Measurements from ENCODE around the gene NOC2L.

NOC2L gene

DNA sequence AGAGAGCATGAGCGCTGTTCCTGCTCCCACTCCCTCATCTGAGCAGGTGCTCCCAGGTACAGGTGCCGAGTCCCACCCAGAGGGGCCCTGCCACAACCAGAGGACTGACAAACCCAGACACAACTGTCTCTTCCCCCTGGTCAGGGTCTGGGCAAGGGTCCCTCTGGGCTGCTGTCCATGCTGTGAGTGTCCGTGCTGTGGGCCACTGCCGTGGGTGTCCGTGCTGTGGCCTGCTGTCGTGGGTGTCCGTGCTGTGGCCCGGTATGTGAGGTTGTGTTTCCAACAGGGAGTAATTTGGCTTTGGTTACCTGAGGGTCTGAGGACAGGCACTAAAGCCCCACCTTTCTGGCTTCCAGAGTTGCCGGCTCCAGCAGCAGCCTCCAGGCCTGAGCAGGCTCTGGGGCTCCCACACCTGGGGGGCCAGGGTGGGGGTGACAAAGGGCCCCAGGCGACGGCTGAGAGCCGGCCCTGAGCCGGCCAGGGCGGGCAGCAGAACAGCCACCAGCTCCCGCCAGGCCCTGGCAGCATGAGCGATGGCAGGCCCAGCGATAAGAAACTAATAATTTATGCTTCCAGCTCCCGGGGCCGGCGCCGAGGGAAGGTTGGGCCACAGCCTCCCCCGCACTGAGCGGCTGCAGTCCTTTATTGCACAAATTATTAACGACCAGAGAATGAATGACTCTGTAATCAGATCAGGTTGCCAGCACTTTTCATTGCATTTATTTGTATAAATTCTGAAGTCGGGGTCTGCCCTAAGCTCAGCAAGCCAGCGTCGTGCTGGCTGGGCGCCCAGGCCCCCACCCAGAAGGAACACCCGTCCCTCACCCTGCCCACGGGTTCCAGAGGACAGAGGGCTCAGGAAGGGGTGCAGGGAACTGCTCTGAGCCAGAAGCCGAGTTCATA lies 42.6 kb downstream of the NOC2L start:
- DNase-seq (ENCODE audit: low read depth, low spot score) = no peak

DNA sequence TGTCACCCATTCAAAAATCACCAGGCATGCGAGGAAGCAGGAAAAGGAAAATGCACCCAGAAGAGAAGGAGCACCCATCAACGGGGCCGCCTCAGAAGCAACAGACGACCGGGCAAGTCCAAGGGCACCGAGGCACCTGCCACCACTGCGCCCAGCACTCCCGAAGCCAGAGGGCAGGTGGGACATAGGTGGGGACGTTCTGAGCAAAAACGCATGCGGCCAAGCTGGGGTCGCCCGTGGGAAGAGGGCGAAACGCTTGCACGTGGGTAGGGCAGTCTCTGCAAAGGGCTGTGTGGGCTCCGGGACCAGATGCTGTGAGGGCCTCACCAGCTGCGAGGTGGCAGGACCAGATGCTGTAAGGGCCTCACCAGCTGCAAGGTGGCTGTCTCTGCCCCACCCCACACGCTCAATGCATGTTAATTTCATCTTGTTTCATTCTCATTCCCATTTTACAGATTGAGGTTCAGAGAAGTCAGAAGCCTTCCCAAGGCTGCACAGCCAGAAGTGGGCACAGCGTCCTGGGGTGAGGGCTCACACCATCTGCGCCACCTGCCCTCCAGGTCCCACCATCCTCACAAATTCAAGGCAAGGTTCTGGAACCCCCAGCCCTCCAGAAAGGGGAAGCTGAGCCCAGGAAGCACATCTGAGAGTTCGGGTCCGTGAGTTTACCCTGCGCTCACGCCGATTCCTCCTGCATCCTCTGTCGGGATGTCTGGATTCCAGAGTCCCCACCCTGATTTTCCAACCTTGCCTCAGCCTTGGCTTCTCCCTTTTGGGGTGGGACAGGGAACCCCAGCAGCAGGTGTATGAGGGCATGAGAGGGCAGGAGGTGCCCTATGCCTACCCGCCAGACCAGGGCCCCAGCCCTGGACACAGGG lies 43.5 kb downstream of the NOC2L start:
- DNase-seq (ENCODE audit: low read depth, low spot score) = no peak

DNA sequence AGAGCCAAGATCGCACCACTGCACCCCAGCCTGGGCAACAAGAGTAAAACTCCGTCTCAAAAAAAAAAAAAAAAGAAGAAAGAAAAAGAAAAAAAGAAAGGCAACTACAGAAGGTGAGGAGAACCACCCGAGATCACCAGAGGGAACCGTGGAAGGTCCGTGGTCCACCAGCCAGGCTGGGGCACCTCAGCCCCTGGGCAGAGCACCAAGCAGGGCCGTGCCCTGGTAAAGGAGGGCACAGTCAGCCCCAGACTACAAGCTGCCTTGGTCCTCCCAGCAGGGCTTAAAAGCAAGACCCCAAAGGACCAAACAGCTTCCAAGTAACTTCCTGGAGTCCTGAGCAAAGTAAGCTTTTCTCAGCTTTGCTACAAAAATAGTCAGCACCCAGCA lies 44.2 kb downstream of the NOC2L start:
- no peak for DNase-seq (ENCODE audit: low read depth, low spot score)

DNA sequence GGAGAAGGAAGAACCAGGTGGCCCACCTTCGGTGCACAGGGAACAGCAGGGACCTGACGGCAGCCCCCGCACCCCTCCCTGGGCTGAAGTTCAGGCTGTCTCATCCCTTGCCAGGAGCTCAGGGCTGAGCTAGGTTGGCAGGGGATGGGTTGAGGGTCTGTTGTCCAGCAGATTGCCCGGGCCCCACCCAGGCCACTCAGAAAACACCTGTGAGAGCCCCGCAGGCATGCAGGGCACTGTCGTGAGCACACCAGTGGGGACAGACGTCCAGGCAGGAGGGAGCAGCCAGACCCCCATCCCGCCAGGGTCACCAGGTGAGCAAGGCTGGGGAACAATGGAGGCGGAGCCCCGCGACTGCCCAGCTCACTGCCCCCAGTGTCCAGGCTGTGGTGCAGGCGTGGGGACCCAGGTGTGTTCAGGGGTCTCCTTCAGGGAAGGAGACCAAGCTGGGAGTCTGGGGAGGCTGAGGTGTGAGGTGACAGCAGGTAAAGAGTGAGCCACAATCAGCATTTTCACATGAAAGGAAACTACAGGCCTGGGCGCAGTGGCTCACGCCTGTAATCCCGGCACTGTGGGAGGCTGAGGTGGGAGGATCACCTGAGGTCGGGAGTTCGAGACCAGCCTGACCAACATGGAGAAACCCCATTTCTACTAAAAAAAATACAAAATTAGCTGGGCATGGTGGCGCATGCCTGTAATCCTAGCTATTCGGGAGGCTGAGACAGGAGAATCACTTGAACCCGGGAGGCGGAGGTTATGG lies 44.7 kb downstream of the NOC2L start:
- DNase-seq (ENCODE audit: low read depth, low spot score) = no peak

DNA sequence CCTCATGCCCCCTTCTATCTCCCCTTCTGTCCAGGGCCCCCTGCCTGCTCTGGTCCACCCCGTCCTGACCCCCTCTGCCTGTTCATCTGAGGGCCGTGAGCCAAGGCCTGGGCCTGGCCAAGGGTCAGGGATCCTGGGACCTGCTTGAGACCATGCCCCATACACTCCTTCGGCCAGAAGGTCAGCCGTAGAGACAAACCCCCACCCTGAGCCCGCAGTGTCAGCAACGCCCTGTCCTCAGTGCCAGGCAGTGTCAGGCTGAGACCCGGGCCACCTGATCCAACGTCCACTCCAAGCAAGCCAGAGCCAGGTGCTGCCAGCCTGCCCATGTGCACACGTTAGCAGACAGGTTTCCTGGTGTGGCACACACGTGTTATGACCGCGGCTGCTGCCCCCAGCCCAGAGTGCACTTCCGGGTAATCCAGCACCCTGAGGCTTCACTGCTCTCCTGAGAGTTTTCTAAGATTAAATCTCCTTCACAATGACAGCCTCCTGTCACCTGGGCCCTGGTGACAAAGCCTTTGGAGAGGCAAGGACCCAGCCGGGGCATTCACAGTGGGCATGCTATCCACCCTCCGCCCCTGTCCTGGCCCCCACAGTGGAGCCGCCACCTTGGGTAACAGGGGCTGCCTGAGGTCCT lies 45.4 kb downstream of the NOC2L start:
- DNase-seq (ENCODE audit: low read depth, low spot score) = no peak

DNA sequence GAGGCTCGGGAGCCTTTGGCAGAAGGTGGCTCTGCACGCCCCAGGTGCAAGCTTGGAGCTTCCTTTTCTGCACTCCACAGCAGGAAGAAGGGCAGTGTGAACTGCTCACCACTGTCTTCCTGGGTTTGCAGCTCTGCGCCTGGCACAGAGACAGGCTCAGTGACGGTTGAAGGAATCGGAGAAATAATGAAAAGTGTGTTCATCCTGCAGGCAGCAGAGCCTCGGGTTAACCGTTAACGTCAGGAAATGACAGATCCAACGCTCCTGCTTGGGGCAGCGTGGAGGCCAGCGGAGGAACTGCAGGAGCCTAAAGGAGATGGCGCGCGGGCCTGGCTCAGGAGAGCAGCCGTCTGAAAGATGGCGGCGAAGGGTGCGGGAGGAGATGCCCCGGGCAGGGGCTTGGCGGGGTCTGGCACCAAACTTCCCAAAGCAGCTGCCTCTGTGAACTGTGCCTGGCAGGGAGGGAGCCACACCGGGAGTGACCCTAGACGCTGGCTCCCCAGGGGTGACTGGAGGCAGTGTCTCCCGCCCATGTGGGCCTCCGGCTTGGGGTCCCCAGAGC lies 46.2 kb downstream of the NOC2L start:
- DNase-seq (ENCODE audit: low read depth, low spot score) = no peak

DNA sequence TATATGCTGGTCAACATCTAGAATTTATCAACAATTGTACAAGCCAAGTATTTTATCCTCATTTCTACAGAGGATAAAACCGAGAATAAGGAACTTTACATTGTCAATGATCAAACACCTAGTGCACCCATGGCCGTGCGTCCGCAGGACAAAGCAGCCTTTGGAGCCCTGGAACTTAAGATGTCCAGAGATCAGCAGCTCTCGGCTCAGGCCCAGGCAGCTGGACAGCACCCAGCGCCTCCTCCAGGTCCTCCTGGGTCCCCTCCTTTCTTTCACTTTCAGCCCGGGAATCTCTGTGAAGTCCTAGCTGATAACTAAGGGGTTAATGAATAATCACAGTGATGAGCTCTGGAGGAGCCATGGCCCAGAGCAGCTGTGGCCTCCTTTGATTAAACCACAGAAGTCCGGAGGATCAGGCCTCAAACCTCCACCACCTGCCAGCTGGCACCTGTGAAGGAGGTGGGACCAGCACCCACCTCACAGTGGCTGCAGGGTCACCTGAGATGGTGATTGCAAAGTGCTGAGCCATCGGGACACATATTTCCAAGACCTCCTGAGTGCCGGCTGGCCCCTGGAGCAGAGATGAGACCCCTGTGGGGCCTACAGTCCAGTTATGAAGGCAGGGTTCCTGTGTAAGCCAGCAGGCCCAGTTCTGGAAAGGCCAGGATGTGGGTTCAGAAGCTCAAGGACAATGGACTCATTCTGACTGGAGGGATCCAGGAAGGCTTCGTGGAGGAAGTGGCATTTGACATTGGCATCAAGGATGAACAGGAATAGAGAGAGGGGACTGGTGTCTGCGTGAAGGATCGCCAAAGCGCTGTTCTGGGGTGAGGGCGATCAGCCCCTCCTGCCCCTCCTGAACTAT lies 46.9 kb downstream of the NOC2L start:
- DNase-seq (ENCODE audit: low read depth, low spot score) = no peak

DNA sequence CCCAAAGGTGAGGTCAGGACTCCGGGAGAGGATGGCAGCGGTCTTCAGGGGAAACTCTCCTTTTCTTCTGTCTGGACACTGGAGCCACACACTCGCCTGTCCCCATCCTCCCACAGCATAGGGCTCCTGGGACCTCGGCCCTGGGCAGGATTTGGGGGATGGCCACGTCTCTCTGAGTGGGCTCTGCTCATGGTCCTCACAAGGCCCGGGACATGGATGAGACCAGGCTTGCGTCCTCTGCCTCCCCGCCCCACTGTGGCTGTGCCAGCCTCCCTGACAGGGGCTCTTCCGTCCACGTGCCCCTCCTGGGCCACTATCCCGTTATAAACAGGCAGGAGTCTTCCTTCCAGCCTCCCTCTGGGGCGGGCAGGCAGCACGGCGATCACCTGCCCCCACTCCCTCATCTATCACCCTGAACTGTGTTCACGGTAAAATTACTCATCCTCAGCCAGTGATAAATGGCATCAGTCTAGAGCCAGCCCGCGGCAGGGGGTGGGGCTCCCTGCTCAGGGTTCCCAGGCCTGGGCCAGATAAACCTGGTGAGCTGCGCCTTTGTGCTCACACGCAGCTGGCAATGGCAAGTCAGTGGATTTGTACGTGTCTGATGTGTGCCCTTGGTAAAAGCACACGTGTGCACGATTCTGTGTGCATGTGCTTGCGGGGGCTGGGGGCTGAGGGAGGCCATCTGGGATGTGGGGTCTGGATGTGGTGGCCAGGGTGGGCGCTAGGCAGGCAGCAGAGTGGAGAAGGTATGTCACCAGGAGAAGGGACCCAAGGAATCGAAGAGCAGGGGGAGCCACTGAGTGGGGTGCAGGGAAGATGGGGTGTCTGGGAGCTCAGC lies 48.0 kb downstream of the NOC2L start:
- DNase-seq (ENCODE audit: low read depth, low spot score) = no peak

DNA sequence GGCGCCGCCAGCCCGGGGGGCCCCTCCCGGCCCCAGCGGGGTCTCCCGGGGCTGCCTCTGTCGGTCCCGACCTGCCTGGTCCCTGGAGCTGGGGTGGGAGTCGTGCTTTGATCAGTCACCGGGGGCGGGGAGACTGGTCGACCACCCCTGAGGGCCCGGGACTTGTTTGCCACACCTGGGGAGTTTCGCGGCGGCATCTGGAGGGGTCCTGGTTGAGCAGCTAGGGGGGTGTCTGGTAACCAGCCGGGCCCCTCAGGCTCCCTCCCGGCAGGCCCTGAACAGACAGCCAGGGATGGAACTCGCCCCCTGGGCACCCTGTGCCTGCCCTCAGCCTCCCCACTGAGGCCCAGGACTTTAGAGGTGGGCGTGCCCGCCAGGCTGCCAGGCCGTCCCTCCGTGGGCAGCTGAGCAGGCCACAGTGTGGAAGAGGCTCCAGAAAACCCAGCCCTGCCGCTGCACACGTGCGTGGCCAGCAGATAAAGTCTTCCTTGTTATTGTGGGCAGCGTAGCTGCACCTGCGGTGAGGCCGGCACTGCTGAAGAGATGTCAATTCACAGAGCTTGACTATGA lies 48.7 kb downstream of the NOC2L start:
- DNase-seq (ENCODE audit: low read depth, low spot score) = no peak

DNA sequence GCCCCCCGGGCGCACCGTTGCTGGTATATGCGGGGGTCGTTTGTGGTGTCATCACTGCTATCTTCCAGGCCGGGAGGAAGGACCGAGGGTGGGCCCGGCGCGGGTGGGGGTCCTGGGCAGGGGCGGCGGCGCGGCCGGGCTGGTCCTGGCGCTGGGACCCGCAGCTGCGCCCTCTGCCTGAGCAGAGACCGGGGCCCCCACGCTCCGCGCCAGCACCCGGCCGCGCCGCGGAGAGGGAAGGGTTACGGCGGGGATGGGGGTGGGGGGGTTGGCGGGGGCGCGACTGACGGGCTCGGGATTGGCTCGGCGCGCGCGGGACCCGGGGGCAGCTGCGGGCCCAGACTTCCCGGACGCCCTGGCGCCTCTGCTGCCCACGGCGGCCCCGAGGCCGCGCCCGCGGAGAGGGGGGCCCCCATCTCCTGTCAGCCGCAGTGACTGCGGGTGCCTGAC lies 49.2 kb downstream of the NOC2L start:
- DNase-seq (ENCODE audit: low read depth, low spot score) = no peak

DNA sequence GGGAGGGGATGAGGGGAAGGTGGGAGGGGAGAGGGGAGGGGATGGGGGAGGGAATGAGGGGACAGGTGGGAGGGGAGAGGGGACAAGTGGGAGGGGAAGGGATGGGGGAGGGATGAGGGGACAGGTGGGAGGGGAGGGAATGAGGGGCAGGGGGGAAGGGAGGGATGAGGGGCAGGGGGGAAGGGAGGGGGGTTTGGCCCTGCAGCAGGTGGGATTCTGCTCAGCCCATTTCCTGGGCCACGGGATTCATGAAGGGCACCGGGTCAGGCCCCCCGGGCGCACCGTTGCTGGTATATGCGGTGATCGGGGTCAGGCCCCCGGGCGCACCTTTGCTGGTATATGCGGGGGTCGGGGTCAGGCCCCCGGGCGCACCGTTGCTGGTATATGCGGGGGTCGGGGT lies 50.4 kb downstream of the NOC2L start:
- no peak for DNase-seq (ENCODE audit: low read depth, low spot score)

DNA sequence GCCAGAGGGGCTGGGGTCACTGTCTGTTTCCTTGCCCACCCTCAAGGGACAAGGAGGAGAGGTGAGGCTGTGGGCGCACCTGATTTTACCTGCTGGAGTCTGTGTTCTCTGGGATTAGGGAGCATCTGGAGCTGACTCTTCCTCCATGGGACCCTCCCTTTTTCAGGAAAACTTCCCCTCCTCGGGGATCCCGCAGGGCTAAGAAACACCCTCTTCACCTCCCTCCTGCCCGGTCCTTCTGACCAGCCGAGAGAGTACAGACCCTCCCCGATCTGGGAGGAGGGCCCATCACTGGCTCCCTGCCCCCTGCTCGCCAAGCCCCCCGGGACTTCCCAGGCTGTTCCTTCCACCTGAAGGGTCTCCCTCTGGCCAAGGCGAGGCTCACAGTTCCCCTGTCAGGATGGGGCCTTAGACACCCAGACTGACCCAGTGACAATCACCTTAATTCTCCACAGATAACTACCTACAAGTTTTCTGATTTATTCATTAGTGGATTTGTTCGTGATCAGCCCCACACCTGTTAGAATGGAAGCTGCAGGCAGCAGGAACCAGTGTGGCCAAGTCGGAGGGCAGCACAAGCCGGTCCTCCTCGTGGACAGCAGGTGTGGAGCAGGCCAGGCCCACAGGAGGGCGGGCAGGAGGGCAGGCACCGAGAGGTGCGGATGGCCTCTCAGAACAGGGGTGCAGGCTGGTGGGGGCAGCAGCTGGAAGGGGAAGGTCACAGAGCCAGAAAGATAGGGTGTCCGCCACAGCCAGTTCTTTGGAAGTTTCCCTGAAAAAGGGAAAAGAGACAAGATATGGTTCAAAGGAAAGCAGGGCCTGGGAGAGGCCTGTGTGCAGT lies 51.2 kb downstream of the NOC2L start:
- DNase-seq (ENCODE audit: low read depth, low spot score) = no peak

DNA sequence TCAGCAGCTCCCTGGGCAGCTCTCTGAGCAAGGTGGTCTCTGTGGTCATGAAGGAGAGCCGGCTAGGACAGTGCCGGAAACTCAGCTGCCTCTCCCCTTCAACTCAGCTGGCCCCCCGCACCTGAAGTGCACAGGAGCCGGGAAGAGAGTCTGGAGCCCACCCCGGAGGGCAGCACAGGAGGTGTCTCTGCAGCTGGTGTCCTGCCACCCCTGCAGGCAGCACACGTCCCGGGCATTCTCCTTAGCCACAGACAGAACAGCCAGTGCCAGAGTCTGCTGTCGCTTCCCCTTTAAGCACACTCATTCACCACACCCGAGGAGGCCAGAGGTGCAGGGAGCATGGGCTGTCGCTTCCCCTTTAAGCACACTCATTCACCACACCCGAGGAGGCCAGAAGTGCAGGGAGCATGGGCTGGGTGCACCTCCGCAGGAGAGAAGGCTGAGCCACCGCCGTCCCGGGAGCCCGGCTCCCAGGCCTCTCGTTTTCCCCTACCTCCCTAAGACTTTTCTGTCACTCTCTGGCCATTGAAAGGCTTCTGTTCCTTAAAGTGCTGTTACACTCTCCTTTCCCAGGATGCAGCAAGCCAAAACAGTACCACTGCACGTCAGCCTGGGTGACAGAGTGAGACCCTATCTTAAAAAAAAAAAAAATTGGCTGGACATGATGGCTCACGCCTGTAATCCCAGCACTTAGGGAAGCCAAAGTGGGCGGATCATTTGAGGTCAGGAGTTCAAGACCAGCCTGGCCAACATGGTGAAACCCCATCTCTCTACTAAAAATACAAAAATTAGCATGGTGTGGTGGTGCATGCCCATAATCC lies 52.2 kb downstream of the NOC2L start:
- no peak for DNase-seq (ENCODE audit: low read depth, low spot score)

DNA sequence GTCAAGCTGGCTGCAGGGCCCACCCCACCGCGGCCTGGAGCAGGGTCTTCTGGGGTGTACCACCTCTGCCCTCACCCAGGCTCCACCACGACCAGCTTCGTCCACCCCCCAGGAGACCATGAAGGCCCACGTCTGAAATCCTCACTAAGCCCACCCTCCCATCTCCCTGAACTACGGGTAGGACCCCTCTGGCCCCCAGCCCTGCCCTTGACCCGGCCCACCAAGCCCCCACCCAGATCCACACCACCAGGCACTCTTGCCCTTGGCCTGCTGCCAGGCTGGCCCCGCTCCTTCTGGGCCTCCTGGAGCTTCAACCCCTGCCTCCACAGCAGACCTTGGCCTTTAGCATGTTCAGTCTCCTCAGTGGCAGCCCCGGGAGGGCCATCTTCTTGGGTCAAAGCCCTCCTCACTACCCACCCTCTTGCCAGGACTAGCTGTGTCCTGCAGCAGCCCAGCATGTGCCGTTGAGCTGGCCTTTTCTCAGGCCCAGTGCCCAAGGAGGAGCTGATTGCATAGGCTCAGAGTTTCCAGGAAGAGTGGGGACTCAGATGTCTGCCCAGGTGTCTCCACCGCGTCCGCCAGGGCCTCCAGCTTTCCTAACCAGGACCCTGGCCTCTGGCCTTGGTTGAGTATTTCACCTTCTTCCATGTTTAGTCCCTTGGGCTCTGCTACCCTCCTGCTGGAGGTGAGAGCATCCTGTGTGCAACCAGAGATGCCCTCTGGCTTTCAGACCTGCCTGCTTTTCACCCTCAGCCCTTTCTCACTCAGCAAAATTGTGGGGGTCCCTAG lies 53.1 kb downstream of the NOC2L start:
- DNase-seq (ENCODE audit: low read depth, low spot score) = no peak

DNA sequence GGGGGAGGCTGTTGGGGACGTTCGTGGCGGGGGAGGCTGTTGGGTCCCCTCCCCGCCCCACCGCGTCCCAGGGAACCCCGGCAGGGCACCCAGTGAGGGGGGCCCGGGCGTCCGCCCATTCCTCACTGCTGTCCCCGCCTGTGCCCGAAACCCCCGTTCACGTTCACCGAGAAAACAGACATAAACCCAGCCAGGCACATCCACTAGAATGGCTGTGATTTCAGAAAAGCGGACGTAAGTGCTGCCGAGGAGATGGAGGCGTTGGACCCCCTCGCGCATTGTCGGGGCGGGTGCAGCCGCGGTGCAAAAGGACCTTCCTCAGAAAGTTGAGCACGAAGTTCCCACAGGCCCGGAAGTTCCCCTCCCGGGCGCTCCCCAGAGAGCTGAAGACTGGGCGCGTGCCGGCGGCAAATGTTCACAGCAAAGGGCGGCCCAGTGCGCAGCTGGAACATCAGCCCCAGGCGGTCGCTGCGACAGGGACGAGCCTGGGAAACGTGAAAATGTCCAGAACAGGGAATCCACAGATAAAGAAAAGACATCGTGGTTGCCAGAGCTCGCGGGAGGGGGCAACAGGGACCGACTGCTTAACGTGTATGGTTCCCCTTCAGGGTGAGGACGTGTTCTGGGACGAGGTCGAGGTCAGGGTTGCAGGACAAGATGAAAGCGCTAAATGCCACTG lies 53.8 kb downstream of the NOC2L start:
- DNase-seq (ENCODE audit: low read depth, low spot score) = no peak
